ENCODE measurements around the gene NEU1.

Gene NEU1

GRCh38 chr6:31905041-31905440 is 42.4 kb upstream of the NEU1 start:
- no peak for DNase-seq (ENCODE audit: low read depth in 2 of 2)
- no peak for TF ChIP-seq CTCF (IDR thresholded peaks at IDR 0.05; ENCODE audit: low read depth, low read length)
- no peak overlapping the region for H3K4me3 ChIP-seq (replicated peaks in 1 of 2; ENCODE audit: low read depth in 2 of 2, low read length in 2 of 2)

GRCh38 chr6:31903957-31904356 is 41.3 kb upstream of the NEU1 start:
- TF ChIP-seq CTCF (IDR thresholded peaks at IDR 0.05; ENCODE audit: low read depth, low read length): no peak
- no peak overlapping the region for H3K4me3 ChIP-seq (replicated peaks in 1 of 2; ENCODE audit: low read depth in 2 of 2, low read length in 2 of 2)

GRCh38 chr6:31901953-31902643 is 39.5 kb upstream of the NEU1 start, which contains the start of gene ZBTB12:
TSS of gene ZBTB12 (minus strand) at chr6:31902086. CDS start at chr6:31901305, 781 bp downstream.
- peak; percentile 94 to 97 for DNase-seq (ENCODE audit: low read depth in 2 of 2)
- TF ChIP-seq CTCF (IDR thresholded peaks at IDR 0.05; ENCODE audit: low read depth, low read length): no peak
- peak within 1 kb of the TSS; percentile 59 to 61 for H3K4me3 ChIP-seq (replicated peaks in 1 of 2; ENCODE audit: low read depth in 2 of 2, low read length in 2 of 2)

More at GRCh38 chr6:31903957-31904356, 41.3 kb upstream of the NEU1 start:
- DNase-seq (ENCODE audit: low read depth in 2 of 2): peak in 1 of 2 donors; percentile 61

- peak; percentile 45 to 59 for DNase-seq (ENCODE audit: low read depth in 2 of 2)
- TF ChIP-seq CTCF (IDR thresholded peaks at IDR 0.05; ENCODE audit: low read depth, low read length): no peak
- H3K4me3 ChIP-seq (replicated peaks in 1 of 2; ENCODE audit: low read depth in 2 of 2, low read length in 2 of 2): peak overlapping the region; percentile 59 to 61
Observed at GRCh38 chr6:31901415-31901952, 38.9 kb upstream of the NEU1 start.

- DNase-seq (ENCODE audit: low read depth in 2 of 2): no peak
- TF ChIP-seq CTCF (IDR thresholded peaks at IDR 0.05; ENCODE audit: low read depth, low read length): no peak
- peak overlapping the region; percentile 59 to 61 for H3K4me3 ChIP-seq (replicated peaks in 1 of 2; ENCODE audit: low read depth in 2 of 2, low read length in 2 of 2)
Observed at GRCh38 chr6:31900917-31901414, 38.3 kb upstream of the NEU1 start.

GRCh38 chr6:31899882-31900722 is 37.5 kb upstream of the NEU1 start:
- no peak for DNase-seq (ENCODE audit: low read depth in 2 of 2)
- no peak for TF ChIP-seq CTCF (IDR thresholded peaks at IDR 0.05; ENCODE audit: low read depth, low read length)
- no peak overlapping the region for H3K4me3 ChIP-seq (replicated peaks in 1 of 2; ENCODE audit: low read depth in 2 of 2, low read length in 2 of 2)
